GM06990 (cell line): ENCODE data around the gene VTI1B.

Experiments
- DNase-seq: peaks from one replicate; pipeline ENCODE4 v3.0.0-alpha.2; 2011; ENCODE audit not compliant: insufficient read length; ENCODE audit errors: extremely low read depth
- H3K27me3 ChIP-seq: replicated peaks from 2 replicates; pipeline ENCODE4 v1.6.0; 2011; ENCODE audit warnings: low read length; ENCODE audit not compliant: control insufficient read depth, insufficient read depth
- H3K36me3 ChIP-seq: 2 replicates; pipeline ENCODE4 v1.5.1; 2011; ENCODE audit warnings: low read length; ENCODE audit not compliant: control insufficient read depth, insufficient read depth
- H3K4me3 ChIP-seq: replicated peaks from 2 replicates; pipeline ENCODE4 v1.5.1; 2011; ENCODE audit warnings: low read depth, mild to moderate bottlenecking, control low read depth, low read length
- CTCF ChIP-seq: IDR thresholded peaks from 2 replicates; pipeline ENCODE4 v1.5.1; 2011; ENCODE audit warnings: low read length, control low read depth, mild to moderate bottlenecking, inconsistent platforms; ENCODE audit not compliant: insufficient read depth, poor library complexity, severe bottlenecking

The VTI1B gene

GRCh38 chr14:67620217-67620785 lies 54.1 kb downstream of the VTI1B start:
- no peaks in the 10 kb centered on the region for H3K36me3 ChIP-seq
- no peaks in the 10 kb centered on the region; the same call in none of the 2 replicates for H3K27me3 ChIP-seq
- TF ChIP-seq CTCF = no peak
- peak overlapping the region; percentile 70 for H3K4me3 ChIP-seq
- no peak for DNase-seq

GRCh38 chr14:67619446-67620216 lies 54.8 kb downstream of the VTI1B start, which contains the start of gene ARG2:
TSS of gene ARG2 (plus strand) at chr14:67619920. CDS start at chr14:67619978, 58 bp downstream.
- H3K27me3 ChIP-seq = no peaks in the 10 kb centered on the region; the same call in none of the 2 replicates
- TF ChIP-seq CTCF = peak; percentile 9
- peak within 1 kb of the TSS; percentile 70 for H3K4me3 ChIP-seq
- H3K36me3 ChIP-seq = no peaks in the 10 kb centered on the region
- DNase-seq = peak; percentile 92

- no peak overlapping the region for H3K4me3 ChIP-seq
- H3K27me3 ChIP-seq = no peaks in the 10 kb centered on the region; the same call in none of the 2 replicates
- no peaks in the 10 kb centered on the region for H3K36me3 ChIP-seq
- peak; percentile 65 for TF ChIP-seq CTCF
- DNase-seq = peak; percentile 37
These were observed 55.8 kb downstream of the VTI1B start for GRCh38 chr14:67618617-67619063.

- Histone ChIP-seq H3K36me3 (no peaks in the 10 kb centered on the region), H3K4me3 (no peak overlapping the region), H3K27me3 (no peaks in the 10 kb centered on the region; the same call in 1 of the 2 replicates)
- DNase-seq = no peak
- no peak for TF ChIP-seq CTCF
These were observed 63.9 kb downstream of the VTI1B start for GRCh38 chr14:67610491-67610890.

GRCh38 chr14:67609642-67610310 lies 64.7 kb downstream of the VTI1B start:
- Histone ChIP-seq H3K4me3 (no peak overlapping the region), H3K27me3 (no peaks in the 10 kb centered on the region; the same call in 1 of the 2 replicates), H3K36me3 (no peaks in the 10 kb centered on the region)
- no peak for DNase-seq
- no peak for TF ChIP-seq CTCF
